SHP77 (cell line): ENCODE measurements around the gene TTBK2.
A peak's percentile ranks its signal among the peaks of the same experiment; 100 is the strongest.
"Not testable (repeated sequence)": the region's sequence is repeated elsewhere in the genome, so short reads cannot be mapped to it uniquely, and the experiment has no call there.

Source experiments
- DNase-seq, 2 experiments: peaks; one replicate each; lab custom pipeline; 2025; lab: John Stamatoyannopoulos, UW

Gene TTBK2

GRCh38 chr15:42825599-42825998 is 95.0 kb downstream of the TTBK2 start:
- no peak for DNase-seq

- DNase-seq, result no peak
Observed at GRCh38 chr15:42820811-42821210, 99.8 kb downstream of the TTBK2 start.

GRCh38 chr15:42819786-42820185 is 100.8 kb downstream of the TTBK2 start:
- DNase-seq, result no peak

GRCh38 chr15:42811433-42811832 is 109.1 kb downstream of the TTBK2 start:
- no peak for DNase-seq

GRCh38 chr15:42808913-42809312 is 111.7 kb downstream of the TTBK2 start:
- DNase-seq, result no peak

- DNase-seq, result no peak
Observed at GRCh38 chr15:42805266-42805665, 115.3 kb downstream of the TTBK2 start.

GRCh38 chr15:42804739-42805138 is 115.8 kb downstream of the TTBK2 start:
- no peak for DNase-seq

- DNase-seq, result no peak
Observed at GRCh38 chr15:42803436-42803835, 117.1 kb downstream of the TTBK2 start.

- no peak for DNase-seq
Observed at GRCh38 chr15:42802168-42802567, 118.4 kb downstream of the TTBK2 start.

- no peak for DNase-seq
Observed at GRCh38 chr15:42800731-42801474, 119.7 kb downstream of the TTBK2 start.

- DNase-seq, result no peak
Observed at GRCh38 chr15:42798802-42799201, 121.8 kb downstream of the TTBK2 start.

GRCh38 chr15:42796955-42797782 is 123.4 kb downstream of the TTBK2 start:
- no peak for DNase-seq

GRCh38 chr15:42788725-42789124 is 131.9 kb downstream of the TTBK2 start:
- DNase-seq, result no peak

- DNase-seq, result no peak
Observed at GRCh38 chr15:42786978-42787377, 133.6 kb downstream of the TTBK2 start.

GRCh38 chr15:42785569-42785968 is 135.0 kb downstream of the TTBK2 start:
- DNase-seq, result no peak

GRCh38 chr15:42784705-42785104 is 135.9 kb downstream of the TTBK2 start:
- no peak for DNase-seq

- DNase-seq, result no peak
Observed at GRCh38 chr15:42782716-42783115, 137.9 kb downstream of the TTBK2 start.

GRCh38 chr15:42775416-42775815 is 145.2 kb downstream of the TTBK2 start:
- no peak for DNase-seq

- no peak for DNase-seq
Observed at GRCh38 chr15:42772901-42773300, 147.7 kb downstream of the TTBK2 start.

GRCh38 chr15:42772144-42772543 is 148.4 kb downstream of the TTBK2 start:
- DNase-seq, result no peak

- not testable (repeated sequence) for DNase-seq
Observed at GRCh38 chr15:42766109-42766508, 154.5 kb downstream of the TTBK2 start.

GRCh38 chr15:42764154-42764731 is 156.3 kb downstream of the TTBK2 start:
- DNase-seq, result peak in 1 of 2 experiments; percentile 15

GRCh38 chr15:42761813-42762212 is 158.8 kb downstream of the TTBK2 start:
- not testable (repeated sequence) for DNase-seq
